Coronary artery (tissue), 2 donors: ENCODE data around the gene SNRNP48.

Source experiments
- DNase-seq: peaks from one replicate; pipeline ENCODE4 v3.0.0-alpha.2; 2017; ENCODE audit warnings: low spot score
- H3K27ac ChIP-seq, 2 donors: fragments of 200-600 bp; sonication (generic); one replicate each; pipeline ENCODE4 v1.5.1; 2016 to 2019
- H3K4me3 ChIP-seq: fragments of 200-600 bp; sonication (generic); 2 replicates; pipeline ENCODE4 v1.5.1; 2016; ENCODE audit warnings: mild to moderate bottlenecking, moderate library complexity
- TF ChIP-seq, protein P1 (sequence below): fragments of 200-600 bp; sonication (generic); IDR thresholded peaks from one replicate; pipeline ENCODE4 v1.5.1; 2019; ENCODE audit warnings: antibody characterized with exemption

The SNRNP48 gene

DNA sequence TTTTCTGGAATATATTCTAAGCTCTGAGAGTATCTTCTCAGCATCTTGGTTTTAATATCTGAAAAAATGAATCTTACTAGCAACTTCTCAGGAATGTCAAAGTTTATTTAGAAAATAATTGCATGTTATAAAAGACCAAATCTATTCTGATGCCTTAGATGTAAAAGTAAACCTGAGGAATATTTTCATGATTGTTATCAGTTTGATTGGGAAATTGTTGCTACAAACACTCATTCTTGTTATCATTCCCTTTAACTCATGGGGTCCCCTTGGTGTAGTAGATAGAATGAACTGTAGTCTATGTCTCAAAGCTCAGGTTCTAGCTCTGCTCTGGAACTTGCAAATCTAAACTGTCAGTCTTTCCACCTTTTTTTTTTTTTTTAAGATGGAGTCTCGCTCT lies 50.0 kb downstream of the SNRNP48 start:
- no peak for DNase-seq
- TF ChIP-seq, protein P1, sequence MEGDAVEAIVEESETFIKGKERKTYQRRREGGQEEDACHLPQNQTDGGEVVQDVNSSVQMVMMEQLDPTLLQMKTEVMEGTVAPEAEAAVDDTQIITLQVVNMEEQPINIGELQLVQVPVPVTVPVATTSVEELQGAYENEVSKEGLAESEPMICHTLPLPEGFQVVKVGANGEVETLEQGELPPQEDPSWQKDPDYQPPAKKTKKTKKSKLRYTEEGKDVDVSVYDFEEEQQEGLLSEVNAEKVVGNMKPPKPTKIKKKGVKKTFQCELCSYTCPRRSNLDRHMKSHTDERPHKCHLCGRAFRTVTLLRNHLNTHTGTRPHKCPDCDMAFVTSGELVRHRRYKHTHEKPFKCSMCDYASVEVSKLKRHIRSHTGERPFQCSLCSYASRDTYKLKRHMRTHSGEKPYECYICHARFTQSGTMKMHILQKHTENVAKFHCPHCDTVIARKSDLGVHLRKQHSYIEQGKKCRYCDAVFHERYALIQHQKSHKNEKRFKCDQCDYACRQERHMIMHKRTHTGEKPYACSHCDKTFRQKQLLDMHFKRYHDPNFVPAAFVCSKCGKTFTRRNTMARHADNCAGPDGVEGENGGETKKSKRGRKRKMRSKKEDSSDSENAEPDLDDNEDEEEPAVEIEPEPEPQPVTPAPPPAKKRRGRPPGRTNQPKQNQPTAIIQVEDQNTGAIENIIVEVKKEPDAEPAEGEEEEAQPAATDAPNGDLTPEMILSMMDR = no peak
- no peak overlapping the region for H3K4me3 ChIP-seq
- no peak overlapping the region for H3K27ac ChIP-seq

DNA sequence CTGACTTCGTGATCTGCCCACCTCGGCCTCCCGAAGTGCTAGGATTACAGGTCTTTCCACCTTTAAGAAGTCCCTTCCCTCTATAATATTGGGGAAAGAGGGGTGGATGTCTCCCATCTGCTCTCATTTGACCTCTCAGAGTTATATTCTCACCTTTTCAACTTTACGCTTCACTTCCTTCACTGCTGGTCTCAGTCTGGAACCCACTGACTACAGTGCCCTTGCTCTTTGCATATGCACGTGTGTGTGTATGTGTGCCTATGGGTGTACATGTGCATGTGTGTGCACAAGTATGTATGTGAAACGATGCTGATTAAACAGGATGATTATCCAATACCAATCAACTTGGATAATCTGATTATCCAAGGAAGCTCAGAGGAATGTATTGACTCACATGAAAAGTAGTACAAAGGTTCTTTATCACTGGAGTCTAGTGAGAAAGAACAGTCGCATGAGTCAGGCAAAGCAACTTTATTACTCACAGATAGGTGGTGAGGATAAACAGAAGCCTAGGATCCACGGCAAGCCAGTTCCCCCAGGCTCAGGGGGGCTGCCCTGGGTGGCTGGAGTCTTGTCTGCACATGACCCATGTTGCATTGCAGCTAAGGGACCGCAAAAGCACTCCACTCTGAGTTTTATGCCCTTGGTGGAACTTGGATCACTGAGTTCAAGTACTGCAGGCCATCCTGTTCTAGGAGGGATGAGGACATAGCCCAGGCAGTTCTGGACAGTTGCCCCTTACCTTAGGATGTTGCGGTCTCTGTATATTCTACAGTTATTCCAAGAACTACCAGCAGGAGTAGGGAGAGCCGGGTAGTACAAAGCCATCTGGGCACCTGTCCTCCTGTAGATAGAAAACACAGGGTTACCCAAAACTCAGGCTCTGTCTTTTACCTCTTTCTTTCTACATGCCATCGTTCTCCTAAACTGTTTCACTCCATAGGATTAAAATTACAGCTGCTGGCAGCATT lies 50.9 kb downstream of the SNRNP48 start:
- TF ChIP-seq, protein P1 = no peak
- DNase-seq = no peak
- H3K4me3 ChIP-seq = no peak overlapping the region
- no peak overlapping the region for H3K27ac ChIP-seq

DNA sequence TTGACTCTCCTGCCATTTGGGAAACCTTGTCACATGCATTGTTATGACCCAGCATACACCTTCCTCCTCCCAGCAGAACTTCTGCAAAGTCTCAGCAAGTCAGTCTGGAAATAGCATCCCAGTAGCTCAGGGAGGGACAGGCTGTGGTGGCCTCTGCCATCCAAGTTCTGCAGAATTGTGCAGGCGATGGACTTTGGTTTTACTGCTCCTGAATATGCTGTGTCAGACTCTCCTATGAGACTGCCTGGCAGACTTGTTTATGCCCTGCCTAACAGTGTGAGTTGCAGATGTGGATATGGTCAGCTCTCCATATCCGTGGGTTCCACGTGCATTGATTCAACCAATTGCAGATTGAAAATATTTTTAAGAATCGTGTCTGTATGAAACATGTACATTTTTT lies 52.8 kb downstream of the SNRNP48 start:
- DNase-seq = no peak
- Histone ChIP-seq H3K27ac (no peak overlapping the region), H3K4me3 (no peak overlapping the region)
- TF ChIP-seq, protein P1 = no peak

DNA sequence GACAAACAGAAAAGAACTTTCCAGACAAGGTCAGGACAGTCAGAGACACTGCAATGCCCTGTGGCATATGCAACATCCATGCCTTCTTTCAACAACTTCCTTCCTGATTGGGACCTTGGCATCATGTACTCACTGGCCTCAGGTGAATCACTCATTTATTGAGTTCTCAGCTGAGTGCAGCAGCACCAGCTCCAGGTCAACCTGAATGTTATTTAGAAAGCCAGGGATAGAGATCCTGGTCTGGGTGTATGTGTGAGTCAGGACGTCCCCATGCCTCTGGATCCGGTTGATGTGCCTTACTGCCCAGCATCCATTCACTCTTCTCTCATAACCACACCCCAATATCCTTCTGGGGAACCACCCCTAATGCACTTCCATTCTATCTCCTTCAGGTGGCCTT lies 54.4 kb downstream of the SNRNP48 start:
- TF ChIP-seq, protein P1 = no peak
- H3K27ac ChIP-seq = no peak overlapping the region
- no peak overlapping the region for H3K4me3 ChIP-seq
- DNase-seq = no peak

DNA sequence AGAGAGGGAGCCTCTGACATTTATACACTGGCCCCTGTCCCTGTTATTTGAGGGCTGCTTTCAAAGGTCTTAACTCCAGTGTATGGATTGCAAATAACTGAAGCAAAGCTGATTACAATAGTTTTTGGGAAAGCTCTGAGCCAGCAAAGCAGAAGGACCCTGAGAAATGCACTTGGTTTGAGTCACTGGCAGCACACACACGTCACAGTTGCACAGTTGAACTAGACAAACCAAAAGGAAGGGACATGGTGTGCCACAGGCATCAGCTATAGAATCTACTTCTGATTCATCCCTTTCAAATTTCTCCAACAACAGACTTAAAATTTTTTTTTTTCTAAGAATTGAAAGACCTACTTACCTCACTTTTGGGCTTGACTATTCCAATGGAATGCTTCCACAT lies 56.4 kb downstream of the SNRNP48 start:
- TF ChIP-seq, protein P1 = no peak
- H3K4me3 ChIP-seq = no peak overlapping the region
- no peak for DNase-seq
- no peak overlapping the region for H3K27ac ChIP-seq

DNA sequence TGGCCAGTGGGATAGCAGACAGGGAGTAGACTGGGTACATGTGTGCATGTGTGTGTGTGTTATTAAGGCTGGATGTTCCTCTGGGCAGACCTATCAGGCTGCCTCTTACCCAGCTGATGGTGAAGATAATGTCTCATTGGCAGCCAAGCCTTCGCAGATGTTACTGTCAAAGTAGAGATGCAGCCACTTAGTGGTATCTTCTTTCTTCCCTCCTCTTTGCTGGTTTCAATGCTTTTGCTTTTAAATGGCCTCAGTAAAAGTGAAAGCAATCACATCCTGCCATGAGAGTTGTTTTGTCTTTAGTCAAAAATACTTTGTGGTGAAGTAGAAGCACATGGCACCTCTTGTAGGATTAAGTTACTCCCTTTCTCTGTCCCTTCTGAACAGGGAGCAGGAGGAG lies 57.5 kb downstream of the SNRNP48 start:
- Histone ChIP-seq H3K4me3 (no peak overlapping the region), H3K27ac (no peak overlapping the region)
- DNase-seq = no peak
- TF ChIP-seq, protein P1 = no peak
